ENCODE measurements around the gene LUC7L2. TPM values are rescaled to one million over a fixed set of nuclear protein-coding genes. Genes with fewer than 3 reads are reported as not detected.
A peak's percentile ranks its signal among the peaks of the same experiment; 100 is the strongest.

The LUC7L2 gene
- total and polyA plus RNA-seq, 2 of the 8 experiments (the other 6 are each of a cell fraction or from before 2014, with no cell fraction given) = 22.9 to 67.8 TPM

- H3K4me2 ChIP-seq (ENCODE audit: insufficient read depth in 1 of 2, low read depth in 2 of 2, low read length in 2 of 2) = peak overlapping the region; percentile 80 to 82
- H3K14ac ChIP-seq (ENCODE audit: insufficient read length) = no peak overlapping the region
- peaks cover 0 to 5% of the 10 kb centered on the region in 2 experiments; a peak in 2 of 4 replicates for H3K9me3 ChIP-seq (ENCODE audit: insufficient read depth in 2 of 2, low read depth in 1 of 2, low read length in 1 of 2)
- H2BK15ac ChIP-seq (ENCODE audit: low read length) = no peak overlapping the region
- WGBS, 2 experiments (ENCODE audit: extremely low coverage in 1 of 2, insufficient coverage in 1 of 2, insufficient read length in 1 of 2, insufficient replicate concordance in 2 of 2, low coverage in 1 of 2, low lambda C conversion rate in 2 of 2, missing lambda C conversion rate in 1 of 2) = 0% methylated on average over 8 of the region's 9 CpGs; no CpG with 5 or more reads in 1 of the 2 experiments
- peak overlapping the region; percentile 100 for H2BK5ac ChIP-seq (ENCODE audit: low read depth, low read length)
- peak overlapping the region; percentile 38 for H3K4ac ChIP-seq (replicated peaks; ENCODE audit: insufficient read length, low read depth, low read length)
- no peak overlapping the region for H2BK20ac ChIP-seq (ENCODE audit: low read length)
- H4K91ac ChIP-seq (replicated peaks; ENCODE audit: insufficient read length, low read length) = peak overlapping the region; percentile 46
- peak overlapping the region; percentile 79 to 98 (median 92) for H3K4me3 ChIP-seq (ENCODE audit: extremely low read depth in 1 of 4, insufficient read depth in 2 of 4, low read depth in 3 of 4, low read length in 4 of 4)
- peaks cover 0 to 5% (median 4%) of the 10 kb centered on the region in 4 experiments; a peak in 5 of 7 replicates for H3K4me1 ChIP-seq (replicated peaks in 1 of 4; ENCODE audit: control insufficient read depth in 3 of 4, insufficient read depth in 4 of 4, low read length in 3 of 4)
- no peak for DNase-seq (ENCODE audit: low read depth in 1 of 2, low spot score in 2 of 2)
- ChIA-PET CTCF (ENCODE audit: partially characterized antibody) (interaction anchor here (1.3 to 8.9 kb wide), 2 partner anchors 17 to 20 kb away, joined by 3 to 54 read pairs; no protein-coding TSS in a partner anchor), POLR2A (ENCODE audit: partially characterized antibody) (interaction anchor here (1.0 to 2.6 kb wide), 3 partner anchors 13 to 19 kb away, joined by 4 to 30 read pairs (median 7); partner anchors contain the start of gene LUC7L2)
- H3K79me2 ChIP-seq (ENCODE audit: control insufficient read depth in 1 of 2, insufficient read depth in 2 of 2, low read length in 2 of 2) = peaks cover 0 to 21% of the 10 kb centered on the region in 2 experiments; a peak in 2 of 4 replicates
- peak overlapping the region; percentile 68; the same call in 1 of the 2 replicates for H3K18ac ChIP-seq (ENCODE audit: extremely low read depth, low read length)
- TF ChIP-seq ATF2 (IDR thresholded peaks at IDR 0.05; ENCODE audit: low read length) = peak; percentile 89
- 0 out of 2 replicates have a peak, but pooled peaks have one; percentile 3 for TF ChIP-seq BACH1 (IDR thresholded peaks at IDR 0.05; ENCODE audit: low read length)
- no peak for TF ChIP-seq TCF12 (IDR thresholded peaks at IDR 0.05; ENCODE audit: low read depth, low read length)
- no peak for TF ChIP-seq SIX5 (IDR thresholded peaks at IDR 0.05; ENCODE audit: low read depth, low read length)
- no peak; a peak in 1 of 4 replicates for TF ChIP-seq HDAC2 (IDR thresholded peaks at IDR 0.05; ENCODE audit: borderline replicate concordance in 1 of 2, low read depth in 2 of 2, low read length in 2 of 2)
- TF ChIP-seq USF2 (IDR thresholded peaks at IDR 0.05; ENCODE audit: low read length) = no peak
- H3K23me2 ChIP-seq (ENCODE audit: low read depth, low read length) = peaks cover 2% of the 10 kb centered on the region; the same call in 1 of the 2 replicates
- H3K9ac ChIP-seq (replicated peaks in 1 of 4; ENCODE audit: extremely low read depth in 1 of 4, low read depth in 3 of 4, low read length in 3 of 4) = peak overlapping the region; percentile 93 to 100 (median 96)
- peak overlapping the region; percentile 38 for H2BK120ac ChIP-seq (replicated peaks; ENCODE audit: low read depth, low read length)
- H2AK5ac ChIP-seq (ENCODE audit: low read depth, low read length) = no peak overlapping the region
- 0 out of 8 replicates have a peak, but pooled peaks cover 0 to 3% (median 0%) of the 10 kb centered on the region in 4 experiments for H3K36me3 ChIP-seq (ENCODE audit: control insufficient read depth in 2 of 4, insufficient read depth in 4 of 4, low read length in 3 of 4)
- H3K23ac ChIP-seq (ENCODE audit: insufficient read length) = no peak overlapping the region
- H2AFZ ChIP-seq (ENCODE audit: low read length) = no peak overlapping the region
- H3K27ac ChIP-seq (ENCODE audit: low read depth, low read length) = peak overlapping the region; percentile 99
- peak overlapping the region; percentile 97; the same call in 1 of the 2 replicates for H2BK12ac ChIP-seq (ENCODE audit: low read depth, low read length)
- peak overlapping the region; percentile 93 for H3K56ac ChIP-seq (replicated peaks; ENCODE audit: insufficient read length, low read depth, low read length)
- no peaks in the 10 kb centered on the region for H4K20me1 ChIP-seq (replicated peaks in 1 of 2; ENCODE audit: control insufficient read depth in 1 of 2, insufficient read depth in 2 of 2, low read length in 2 of 2)
- H4K5ac ChIP-seq (ENCODE audit: insufficient read length, low read depth, low read length) = peak overlapping the region; percentile 70
- H3K79me1 ChIP-seq (ENCODE audit: low read depth, low read length) = 0 out of 2 replicates have a peak, but pooled peaks cover 2% of the 10 kb centered on the region
- H4K8ac ChIP-seq (ENCODE audit: extremely low read depth, insufficient read depth, low read length) = peak overlapping the region; percentile 99; the same call in 1 of the 2 replicates
- no peak for FAIRE-seq
- H3K27me3 ChIP-seq (replicated peaks in 1 of 4; ENCODE audit: control insufficient read depth in 3 of 4, extremely low read depth in 1 of 4, insufficient read depth in 3 of 4, low read length in 3 of 4) = peaks cover 0 to 1% (median 0%) of the 10 kb centered on the region in 4 experiments; a peak in 1 of 7 replicates
These were observed 19.0 kb upstream of the LUC7L2 start for GRCh38 chr7:139340808-139341057.

Measured in H1 (cell line).